Measurements from ENCODE around the gene AKR1C3. TPM values are rescaled to one million over a fixed set of nuclear protein-coding genes. Genes with fewer than 3 reads are reported as not detected.

AKR1C3 gene
- total RNA-seq, 4 donors from 2014 or later, result 182 to 860 (median 419) TPM

- no peaks in the 10 kb centered on the region for H3K36me3 ChIP-seq
- TF ChIP-seq POLR2A (IDR thresholded peaks at IDR 0.05), result no peak
- TF ChIP-seq CTCF (IDR thresholded peaks at IDR 0.05), result no peak
- H3K9me3 ChIP-seq, result no peaks in the 10 kb centered on the region
- H3K4me1 ChIP-seq, result peaks cover 0 to 11% (median 0%) of the 10 kb centered on the region in 4 donors
- H3K4me3 ChIP-seq, result no peak overlapping the region
- no peaks in the 10 kb centered on the region for H3K27me3 ChIP-seq
- DNase-seq, result no peak
- no peak overlapping the region for H3K27ac ChIP-seq
Measured at GRCh38 chr10:5076615-5077014, 17.6 kb upstream of the AKR1C3 start.

GRCh38 chr10:5078547-5079180 lies 15.6 kb upstream of the AKR1C3 start:
- Histone ChIP-seq H3K27ac (no peak overlapping the region), H3K4me1 (no peaks in the 10 kb centered on the region), H3K4me3 (no peak overlapping the region), H3K36me3 (no peaks in the 10 kb centered on the region), H3K9me3 (no peaks in the 10 kb centered on the region), H3K27me3 (no peaks in the 10 kb centered on the region)
- no peak for DNase-seq
- TF ChIP-seq POLR2A (IDR thresholded peaks at IDR 0.05) (no peak), CTCF (IDR thresholded peaks at IDR 0.05) (no peak)

GRCh38 chr10:5079306-5079830 lies 14.8 kb upstream of the AKR1C3 start:
- no peak overlapping the region for H3K4me3 ChIP-seq
- no peak for DNase-seq
- H3K9me3 ChIP-seq, result no peaks in the 10 kb centered on the region
- no peak overlapping the region for H3K27ac ChIP-seq
- no peaks in the 10 kb centered on the region for H3K36me3 ChIP-seq
- no peaks in the 10 kb centered on the region for H3K27me3 ChIP-seq
- TF ChIP-seq POLR2A (IDR thresholded peaks at IDR 0.05), result no peak
- TF ChIP-seq CTCF (IDR thresholded peaks at IDR 0.05), result no peak
- no peaks in the 10 kb centered on the region for H3K4me1 ChIP-seq

GRCh38 chr10:5079836-5080235 lies 14.4 kb upstream of the AKR1C3 start:
- Histone ChIP-seq H3K36me3 (no peaks in the 10 kb centered on the region), H3K27ac (no peak overlapping the region), H3K27me3 (no peaks in the 10 kb centered on the region), H3K4me1 (no peaks in the 10 kb centered on the region), H3K4me3 (no peak overlapping the region), H3K9me3 (no peaks in the 10 kb centered on the region)
- no peak for TF ChIP-seq POLR2A (IDR thresholded peaks at IDR 0.05)
- no peak for TF ChIP-seq CTCF (IDR thresholded peaks at IDR 0.05)
- no peak for DNase-seq

- H3K4me3 ChIP-seq, result no peak overlapping the region
- H3K27ac ChIP-seq, result no peak overlapping the region
- H3K4me1 ChIP-seq, result no peaks in the 10 kb centered on the region
- DNase-seq, result no peak
- H3K36me3 ChIP-seq, result no peaks in the 10 kb centered on the region
- H3K27me3 ChIP-seq, result no peaks in the 10 kb centered on the region
- H3K9me3 ChIP-seq, result no peaks in the 10 kb centered on the region
- TF ChIP-seq POLR2A (IDR thresholded peaks at IDR 0.05) (no peak), CTCF (IDR thresholded peaks at IDR 0.05) (no peak)
Measured at GRCh38 chr10:5081091-5081490, 13.1 kb upstream of the AKR1C3 start.
